PC-9 (cell line): ENCODE results near the gene LMAN2. TPM values are rescaled to one million over a fixed set of nuclear protein-coding genes. Genes with fewer than 3 reads are reported as not detected.
A peak's percentile ranks its signal among the peaks of the same experiment; 100 is the strongest.

Source experiments
- BruUV-seq: library from RNA; stranded (reverse); fragments of 400-500 nt; replicated peaks from 2 replicates; lab custom pipeline; 2021; lab: Mats Ljungman, UMichigan
- CTCF ChIA-PET: fragments of 300-600 bp; sonication (Branson Sonifier 250); formaldehyde crosslinking; loops from one replicate; lab custom pipeline; 2022; ENCODE audit warnings: antibody characterized with exemption; lab: Charles Lee
- POLR2A ChIA-PET: fragments of 300-600 bp; sonication (Branson Sonifier 250); formaldehyde crosslinking; loops from one replicate; lab custom pipeline; 2022; ENCODE audit warnings: antibody characterized with exemption; ENCODE audit not compliant: unreplicated experiment; lab: Charles Lee
- DNase-seq, 2 experiments: peaks; one replicate each; pipeline versions ENCODE4 v3.0.0 to v3.0.0-alpha.2; 2015 to 2022; ENCODE audit warnings: mixed read lengths in 1 of 2
- H2AFZ ChIP-seq: fragments of 200-600 bp; sonication (generic); 2 replicates; pipeline ENCODE4 v1.8.1; 2017; ENCODE audit warnings: antibody characterized with exemption
- H3F3A ChIP-seq: fragments of 200-600 bp; sonication (generic); 2 replicates; pipeline ENCODE4 v1.8.1; 2017; ENCODE audit warnings: antibody characterized with exemption, mild to moderate bottlenecking, low read depth; ENCODE audit not compliant: insufficient read depth
- H3K27ac ChIP-seq: fragments of 200-600 bp; sonication (generic); 2 replicates; pipeline ENCODE4 v1.6.1; 2016; ENCODE audit warnings: mixed run types
- H3K27me3 ChIP-seq: fragments of 200-600 bp; sonication (generic); 2 replicates; pipeline ENCODE4 v1.6.1; 2016; ENCODE audit warnings: low read depth, mixed run types; ENCODE audit not compliant: insufficient read depth
- H3K36me3 ChIP-seq: fragments of 200-600 bp; sonication (generic); 2 replicates; pipeline ENCODE4 v1.6.1; 2016; ENCODE audit warnings: low read depth, mixed run types
- H3K4me1 ChIP-seq: fragments of 200-600 bp; sonication (generic); replicated peaks from 2 replicates; pipeline ENCODE4 v1.6.1; 2016; ENCODE audit warnings: mixed run types; ENCODE audit not compliant: insufficient read depth
- H3K4me2 ChIP-seq: fragments of 200-600 bp; sonication (generic); 2 replicates; pipeline ENCODE4 v1.6.1; 2017; ENCODE audit warnings: mixed run types
- H3K4me3 ChIP-seq: fragments of 200-600 bp; sonication (generic); 2 replicates; pipeline ENCODE4 v1.6.1; 2016; ENCODE audit warnings: mixed run types
- H3K79me2 ChIP-seq: fragments of 200-600 bp; sonication (generic); 2 replicates; pipeline ENCODE4 v1.6.1; 2017; ENCODE audit warnings: low read depth, mixed run types
- H3K9me2 ChIP-seq: fragments of 200-600 bp; sonication (generic); 2 replicates; pipeline ENCODE4 v1.8.1; 2017; ENCODE audit warnings: mild to moderate bottlenecking; ENCODE audit not compliant: insufficient read depth
- H3K9me3 ChIP-seq: fragments of 200-600 bp; sonication (generic); 2 replicates; pipeline ENCODE4 v1.8.1; 2016; ENCODE audit warnings: low read depth; ENCODE audit not compliant: insufficient read depth
- H4K20me1 ChIP-seq: fragments of 200-600 bp; sonication (generic); 2 replicates; pipeline ENCODE4 v1.8.1; 2017; ENCODE audit not compliant: insufficient read depth
- CTCF ChIP-seq: fragments of 200-600 bp; sonication (generic); conservative IDR thresholded peaks from 2 replicates; pipeline ENCODE4 v1.6.1; 2017; ENCODE audit warnings: mixed run types, antibody characterized with exemption, mild to moderate bottlenecking, moderate library complexity
- EZH2 ChIP-seq: fragments of 200-600 bp; sonication (generic); IDR thresholded peaks from 2 replicates; pipeline ENCODE4 v1.8.0; 2017; ENCODE audit warnings: antibody characterized with exemption, low read depth
- intact Hi-C: fragments of 100-400 bp; cut with micrococcal nuclease; formaldehyde crosslinking; loops from one replicate; pipeline ENCODE4 v1.10.0; 2022; ENCODE audit not compliant: unreplicated experiment
- total RNA-seq: library from RNA; stranded (reverse); gene quantifications from 2 replicates; pipeline ENCODE4 v1.2.3, GENCODE V29; 2021

The LMAN2 gene
- total RNA-seq, 1 experiment from 2014 or later, result 153 TPM

- POLR2A ChIA-PET, result no interaction called here
- Histone ChIP-seq H3K4me1 (peaks cover 18% of the 10 kb centered on the region), H3K79me2 (peaks cover 40% of the 10 kb centered on the region), H3K36me3 (peaks cover 20% of the 10 kb centered on the region), H3K9me2 (no peaks in the 10 kb centered on the region), H3F3A (peaks cover 20% of the 10 kb centered on the region), H2AFZ (no peak overlapping the region), H3K27ac (no peak overlapping the region; the same call in 1 of the 2 replicates), H4K20me1 (peaks cover 28% of the 10 kb centered on the region), H3K9me3 (no peaks in the 10 kb centered on the region), H3K4me3 (no peak overlapping the region), H3K27me3 (no peaks in the 10 kb centered on the region), H3K4me2 (peak overlapping the region; percentile 16)
- DNase-seq, result peak; percentile 70 to 91
- no TSS peak for BruUV-seq
- TF ChIP-seq EZH2 (no peak), CTCF (no peak)
- CTCF ChIA-PET, result no interaction called here
- intact Hi-C loops, result no loop called here
These were observed 12.3 kb downstream of the LMAN2 start for GRCh38 chr5:177339107-177339638.

DNA sequence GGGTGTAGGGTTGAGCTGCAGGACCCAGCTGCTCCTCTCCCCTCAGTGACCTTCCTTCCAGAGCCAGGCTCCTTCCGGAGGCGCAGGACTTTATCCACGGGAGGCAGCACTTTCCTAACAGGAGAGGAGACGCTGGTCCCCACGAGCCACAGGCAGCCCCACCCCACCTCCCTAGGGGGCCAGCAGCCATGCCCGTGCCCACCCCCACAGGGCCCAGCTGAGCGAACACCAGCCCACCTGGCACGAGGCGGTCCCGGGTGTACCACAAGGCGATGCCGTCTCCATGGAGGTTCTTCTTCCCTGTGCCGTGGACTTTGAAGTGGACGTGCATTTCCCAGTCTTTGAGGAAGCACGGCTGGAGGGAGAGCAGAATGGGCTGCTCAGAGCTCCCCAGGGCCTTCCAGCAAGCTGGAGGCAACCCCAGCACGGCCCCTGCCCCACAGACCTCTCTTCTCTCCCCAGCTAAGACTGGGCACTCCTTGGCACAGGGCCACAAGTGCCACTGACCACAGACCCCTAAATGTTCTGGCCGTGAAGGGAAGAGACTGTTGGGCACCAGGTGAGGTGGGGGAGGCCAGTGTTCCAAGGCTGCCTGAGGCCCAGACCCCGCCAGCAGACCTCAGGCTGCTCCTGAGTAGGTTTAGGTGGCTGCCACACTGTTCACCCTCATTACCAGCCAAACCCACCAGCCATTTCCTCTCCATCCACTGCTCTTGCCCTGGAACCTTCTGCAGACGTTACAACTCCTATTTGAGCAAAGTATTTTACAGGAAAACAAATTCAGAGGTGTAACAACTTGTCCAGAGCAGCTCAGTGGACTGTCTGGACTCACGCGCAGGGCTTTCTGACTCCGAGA is 13.0 kb downstream of the LMAN2 start:
- no peak overlapping the region for H3K4me3 ChIP-seq
- no TSS peak for BruUV-seq
- no peak for DNase-seq
- CTCF ChIA-PET, result no interaction called here
- no peaks in the 10 kb centered on the region for H3K27me3 ChIP-seq
- POLR2A ChIA-PET, result no interaction called here
- peaks cover 20% of the 10 kb centered on the region for H3F3A ChIP-seq
- no peak for TF ChIP-seq CTCF
- TF ChIP-seq EZH2, result no peak
- no peaks in the 10 kb centered on the region for H3K9me3 ChIP-seq
- intact Hi-C loops, result no loop called here
- peaks cover 23% of the 10 kb centered on the region for H3K36me3 ChIP-seq
- H3K79me2 ChIP-seq, result peaks cover 35% of the 10 kb centered on the region
- peaks cover 18% of the 10 kb centered on the region for H3K4me1 ChIP-seq
- peak overlapping the region; percentile 16; the same call in 1 of the 2 replicates for H3K4me2 ChIP-seq
- H2AFZ ChIP-seq, result no peak overlapping the region
- no peak overlapping the region; the same call in 1 of the 2 replicates for H3K27ac ChIP-seq
- no peaks in the 10 kb centered on the region for H3K9me2 ChIP-seq
- peaks cover 24% of the 10 kb centered on the region; the same call in 1 of the 2 replicates for H4K20me1 ChIP-seq

GRCh38 chr5:177336603-177337494 is 14.6 kb downstream of the LMAN2 start:
- ChIA-PET POLR2A (no interaction called here), CTCF (interaction anchor here (0.7 to 0.8 kb wide), 2 partner anchors 27 to 54 kb away, joined by 3 to 4 read pairs; no protein-coding TSS in a partner anchor)
- no TSS peak for BruUV-seq
- Histone ChIP-seq H3K4me1 (peaks cover 18% of the 10 kb centered on the region), H3K9me3 (no peaks in the 10 kb centered on the region), H2AFZ (no peak overlapping the region), H3K79me2 (peaks cover 22% of the 10 kb centered on the region; the same call in 1 of the 2 replicates), H3K36me3 (peaks cover 22% of the 10 kb centered on the region), H3K4me2 (no peak overlapping the region), H3K9me2 (no peaks in the 10 kb centered on the region), H4K20me1 (peaks cover 30% of the 10 kb centered on the region; the same call in 1 of the 2 replicates), H3K4me3 (no peak overlapping the region), H3K27ac (no peak overlapping the region), H3K27me3 (no peaks in the 10 kb centered on the region), H3F3A (peaks cover 20% of the 10 kb centered on the region; the same call in 1 of the 2 replicates)
- intact Hi-C loops, result no loop called here
- no peak for DNase-seq
- TF ChIP-seq EZH2 (no peak), CTCF (no peak)
